GM19035 (cell line): ENCODE measurements around the gene UNC5B.
"Not testable (repeated sequence)": the region's sequence is repeated elsewhere in the genome, so short reads cannot be mapped to it uniquely, and the experiment has no call there.

Experiments
- ATAC-seq: cut with Tn5 transposase; IDR thresholded peaks from one replicate; pipeline ENCODE4 v1.9.1; 2021; ENCODE audit not compliant: unreplicated experiment

Gene UNC5B

DNA sequence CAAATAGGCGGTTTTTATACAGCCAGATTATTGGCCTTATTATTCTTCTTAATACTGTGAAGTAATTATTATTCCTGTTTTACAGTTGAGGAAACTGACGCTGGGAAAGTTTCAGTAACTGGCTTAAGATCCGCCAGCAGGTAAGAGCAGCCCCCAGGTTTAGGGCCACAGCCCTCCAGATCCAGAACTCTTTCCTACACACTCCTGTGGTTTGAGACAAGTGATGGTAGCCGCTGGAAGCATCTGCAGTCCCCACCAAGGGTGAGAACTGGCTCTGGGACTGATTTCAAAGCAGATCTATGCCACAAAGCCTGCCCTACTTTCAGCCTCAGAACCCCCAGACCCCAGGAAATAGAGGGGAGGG is 3.0 kb upstream of the UNC5B start:
- ATAC-seq = no peak

DNA sequence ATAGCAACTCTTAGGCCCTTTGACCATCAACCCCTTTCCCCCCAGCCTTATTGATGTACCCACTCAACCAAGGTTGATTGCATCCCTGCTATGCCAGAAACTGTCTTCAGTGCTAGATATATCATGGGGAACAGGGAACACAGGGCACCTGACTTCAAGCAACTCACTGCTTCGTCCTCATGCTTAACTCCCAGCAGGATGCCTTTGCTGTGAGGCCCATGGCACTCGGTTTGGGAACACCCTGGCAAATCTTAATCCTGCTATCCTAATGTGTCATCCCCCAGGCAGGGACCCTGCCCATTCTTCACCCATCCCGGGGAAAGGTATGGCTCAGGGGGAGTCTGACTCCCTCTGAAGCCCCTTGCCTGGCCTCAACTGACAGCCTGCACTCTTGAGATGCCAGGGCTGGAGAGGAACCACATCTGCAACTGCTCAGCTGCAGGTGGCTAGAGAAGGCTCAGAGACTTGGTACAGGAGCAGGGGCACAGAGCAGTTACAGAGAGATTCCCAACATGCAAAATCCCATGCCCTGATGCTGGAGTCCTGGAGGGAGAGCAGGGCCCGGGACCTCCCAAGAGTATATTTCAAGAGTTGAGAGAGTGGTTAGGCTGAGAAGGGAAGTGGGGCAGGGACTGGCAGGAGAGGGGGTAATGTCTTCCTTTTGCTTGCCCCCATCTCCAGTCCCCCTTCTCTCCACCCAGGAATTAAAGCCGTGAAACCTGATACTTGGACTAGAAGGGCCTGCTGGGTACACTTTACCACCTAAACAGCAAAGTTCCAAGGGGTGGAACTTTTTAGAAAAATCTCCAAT is 2.4 kb upstream of the UNC5B start:
- no peak for ATAC-seq

DNA sequence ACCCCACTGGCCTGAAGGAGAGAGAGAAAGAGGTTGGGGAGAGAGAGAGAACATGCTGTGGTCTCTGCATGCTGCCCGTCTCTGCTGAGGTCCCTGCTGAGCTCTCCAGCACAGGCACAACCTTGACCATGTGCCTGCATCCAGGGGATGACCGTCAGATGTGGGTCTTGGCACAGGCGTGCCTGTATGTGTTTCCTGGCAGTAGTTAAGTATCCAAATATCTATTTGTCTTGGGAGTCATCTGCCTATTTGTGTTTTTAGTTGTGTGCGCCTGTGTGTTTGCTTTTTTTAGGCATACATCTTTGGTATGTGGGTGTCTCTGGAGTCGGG is 1.9 kb upstream of the UNC5B start:
- ATAC-seq = no peak

DNA sequence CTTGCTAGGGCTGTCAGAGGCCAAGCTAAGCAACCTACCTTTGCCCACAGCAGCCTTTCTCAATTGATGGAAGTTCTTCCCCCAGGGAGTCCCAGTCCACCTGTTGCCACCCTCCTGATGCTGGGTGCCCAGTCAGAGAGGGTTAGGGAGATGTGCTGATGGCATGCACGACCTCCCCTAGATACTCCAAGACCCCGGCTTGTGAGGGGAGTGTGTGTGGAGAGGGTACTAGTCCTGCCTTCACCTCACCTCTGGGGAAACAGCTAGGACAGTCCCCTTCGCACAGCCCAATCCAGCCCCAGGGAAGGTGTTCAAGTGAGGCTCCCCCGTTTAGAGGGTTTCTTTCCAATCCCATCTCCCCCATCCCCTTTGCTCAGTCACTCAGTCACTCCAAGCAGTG is 1.3 kb upstream of the UNC5B start:
- ATAC-seq = no peak

DNA sequence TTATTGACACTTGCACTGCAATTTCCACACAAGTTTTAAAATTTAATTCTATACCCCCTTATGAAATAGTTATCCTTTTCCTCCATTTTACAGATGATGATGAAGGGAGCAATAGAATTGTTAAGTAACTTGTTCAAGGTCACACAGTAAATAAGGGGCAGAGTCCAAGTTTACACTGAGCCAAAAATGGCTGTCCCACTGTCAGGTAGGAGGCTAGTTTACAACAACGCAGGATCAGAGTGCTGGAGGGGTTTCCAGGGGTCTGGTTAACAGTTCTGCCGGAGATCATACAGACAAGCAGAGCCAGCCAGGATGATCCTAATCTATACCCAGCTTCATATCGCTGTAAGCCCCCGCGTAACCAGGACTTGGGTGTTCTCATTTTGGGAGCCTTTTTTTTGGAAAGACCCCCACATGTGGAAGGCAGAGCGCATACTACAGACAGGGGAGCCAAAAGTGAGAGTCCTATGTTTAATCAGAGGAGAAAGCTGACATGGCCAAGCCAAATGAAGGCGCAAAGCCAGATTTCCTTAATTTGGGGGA is 524 bp upstream of the UNC5B start:
- no peak for ATAC-seq

DNA sequence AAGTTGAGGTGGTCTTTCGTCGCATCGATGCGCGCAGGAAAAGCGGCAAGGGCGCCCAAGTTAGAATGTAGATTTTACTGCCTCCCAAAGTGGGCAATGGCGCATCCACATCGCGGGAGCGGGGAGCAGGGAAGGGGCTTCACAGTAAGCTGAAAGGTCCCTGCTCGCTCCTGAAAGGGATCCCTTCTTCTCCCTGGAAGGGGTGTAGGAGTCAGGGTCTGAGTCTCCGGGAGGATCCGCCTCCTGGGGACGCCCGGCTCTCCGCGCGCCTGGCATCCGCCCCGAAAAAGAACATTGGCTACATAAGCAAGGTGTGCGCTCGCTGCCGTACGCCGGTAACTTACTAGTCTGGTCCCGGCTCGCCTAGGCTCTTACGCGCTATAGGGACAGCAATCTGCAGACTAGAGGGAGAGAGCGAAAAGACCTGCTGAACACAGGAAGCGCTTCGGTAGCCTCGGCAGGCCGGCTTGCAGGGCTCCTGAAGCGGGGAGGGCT is 804 bp downstream of the UNC5B start:
- no peak for ATAC-seq

DNA sequence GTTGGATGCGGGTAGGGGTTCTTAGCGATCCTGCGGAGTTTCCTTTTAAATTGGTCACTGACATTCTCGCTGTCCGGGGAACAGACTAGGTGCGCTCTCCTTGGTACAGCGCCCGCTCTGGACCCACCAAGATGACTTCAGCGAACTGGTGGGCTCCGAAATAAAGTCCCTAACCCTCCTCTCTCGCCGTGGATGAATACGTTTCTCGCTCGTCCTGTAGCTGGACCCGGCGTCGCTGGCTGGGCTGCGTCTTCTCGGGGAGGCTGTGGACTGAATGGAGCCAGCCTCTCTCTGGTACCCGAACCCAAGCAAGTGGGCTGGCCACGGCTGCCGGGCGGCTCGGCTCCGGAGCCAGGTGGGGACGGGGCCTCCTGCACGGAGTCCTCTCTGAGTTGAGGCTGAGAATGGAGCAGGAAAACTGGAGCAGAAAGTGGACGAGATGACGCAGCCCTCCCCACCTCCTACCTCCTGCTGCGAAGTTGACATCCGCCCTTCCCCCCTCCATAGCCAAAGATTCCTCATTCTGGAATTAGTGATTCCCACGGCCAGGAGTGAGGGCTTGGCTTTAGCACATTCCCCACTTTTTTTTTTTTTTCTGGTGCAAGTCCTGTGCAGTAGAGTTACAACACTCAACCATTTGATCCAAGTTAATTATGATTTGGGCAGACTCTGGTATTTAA is 1.5 kb downstream of the UNC5B start:
- ATAC-seq = no peak

DNA sequence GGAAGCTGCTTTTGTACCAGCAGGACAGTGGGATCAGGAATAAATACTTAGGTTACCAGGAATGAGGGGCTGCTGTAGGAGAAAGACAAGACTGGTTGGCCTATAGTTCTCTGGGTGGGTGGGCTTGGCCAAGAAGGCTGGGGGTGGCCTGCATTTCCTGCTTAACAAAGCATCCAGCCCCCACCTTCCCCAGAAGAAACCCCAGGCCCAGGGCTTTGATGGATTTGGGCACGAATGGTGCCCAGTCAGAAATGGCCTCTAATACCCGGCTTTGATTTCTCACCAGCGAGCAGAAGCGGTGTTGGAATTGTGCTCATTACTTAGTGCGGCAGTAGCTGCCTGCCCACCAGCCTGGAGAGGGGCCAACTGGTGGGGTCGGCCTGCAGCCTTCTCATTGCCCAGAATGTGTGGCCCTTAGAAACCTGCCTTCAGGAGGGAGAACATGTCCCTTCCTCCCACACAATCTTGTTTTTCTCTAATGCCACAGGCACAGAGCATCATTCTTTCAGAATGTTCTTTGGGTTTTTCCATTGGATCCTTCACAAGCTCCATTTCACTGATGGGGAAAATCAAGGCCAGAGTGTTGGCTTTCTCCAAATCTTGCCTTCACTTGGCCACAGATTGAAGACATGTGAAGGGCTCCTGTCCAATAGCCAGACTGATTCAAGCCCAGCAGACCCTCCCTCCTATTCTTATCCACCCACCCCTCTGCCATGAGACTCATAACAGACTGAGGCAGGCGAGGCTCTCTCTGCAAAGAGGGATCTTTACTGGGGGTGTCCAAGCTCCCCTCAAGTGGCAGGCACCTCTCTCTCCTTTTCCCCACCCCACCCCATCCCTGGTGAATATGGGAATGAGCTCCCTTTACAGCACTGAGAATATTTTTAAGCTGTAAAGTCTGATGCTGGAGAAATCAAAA is 2.5 kb downstream of the UNC5B start:
- ATAC-seq = no peak

DNA sequence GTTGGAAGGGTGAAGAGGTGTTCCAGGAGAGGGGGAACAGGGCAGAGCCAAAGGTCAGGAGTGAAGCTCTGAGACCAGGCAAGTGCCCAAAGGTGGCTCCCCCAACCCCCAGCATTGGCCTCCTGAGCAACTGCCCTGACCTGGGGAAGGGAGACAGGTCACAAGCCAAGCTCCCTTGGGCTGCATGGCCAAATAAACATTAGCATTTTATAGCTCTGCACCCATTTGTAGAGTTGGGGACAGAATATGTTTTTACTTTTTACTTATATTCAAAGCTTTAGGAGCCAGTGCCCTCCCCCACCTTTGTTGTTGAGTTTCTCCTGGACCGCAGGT is 4.0 kb downstream of the UNC5B start:
- no peak for ATAC-seq

DNA sequence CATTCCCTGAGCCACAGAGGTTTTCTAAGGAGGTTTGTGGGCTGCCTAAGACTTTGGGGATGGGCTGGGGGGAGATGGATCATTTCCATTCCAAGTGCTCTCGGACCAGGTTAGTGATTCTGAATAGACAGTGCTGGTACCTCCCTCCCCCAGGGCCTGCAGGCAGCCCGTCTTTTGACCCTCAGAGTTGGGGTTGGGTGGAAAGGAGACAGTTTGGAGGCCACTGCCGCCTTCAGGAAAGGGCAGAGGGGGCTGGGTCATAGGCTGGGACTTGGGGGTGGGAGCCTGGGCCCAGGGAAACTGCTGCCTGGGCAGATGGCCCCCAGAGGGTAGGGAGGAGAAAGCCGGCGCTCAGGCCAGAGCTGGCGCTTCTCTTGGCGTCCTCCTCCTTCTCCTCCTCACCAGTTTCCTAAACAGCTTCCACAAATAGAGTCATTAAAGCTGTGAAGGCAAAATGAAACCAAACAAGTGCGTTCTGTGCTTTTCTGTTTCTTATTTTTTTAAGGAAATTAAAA is 4.4 kb downstream of the UNC5B start:
- no peak for ATAC-seq

DNA sequence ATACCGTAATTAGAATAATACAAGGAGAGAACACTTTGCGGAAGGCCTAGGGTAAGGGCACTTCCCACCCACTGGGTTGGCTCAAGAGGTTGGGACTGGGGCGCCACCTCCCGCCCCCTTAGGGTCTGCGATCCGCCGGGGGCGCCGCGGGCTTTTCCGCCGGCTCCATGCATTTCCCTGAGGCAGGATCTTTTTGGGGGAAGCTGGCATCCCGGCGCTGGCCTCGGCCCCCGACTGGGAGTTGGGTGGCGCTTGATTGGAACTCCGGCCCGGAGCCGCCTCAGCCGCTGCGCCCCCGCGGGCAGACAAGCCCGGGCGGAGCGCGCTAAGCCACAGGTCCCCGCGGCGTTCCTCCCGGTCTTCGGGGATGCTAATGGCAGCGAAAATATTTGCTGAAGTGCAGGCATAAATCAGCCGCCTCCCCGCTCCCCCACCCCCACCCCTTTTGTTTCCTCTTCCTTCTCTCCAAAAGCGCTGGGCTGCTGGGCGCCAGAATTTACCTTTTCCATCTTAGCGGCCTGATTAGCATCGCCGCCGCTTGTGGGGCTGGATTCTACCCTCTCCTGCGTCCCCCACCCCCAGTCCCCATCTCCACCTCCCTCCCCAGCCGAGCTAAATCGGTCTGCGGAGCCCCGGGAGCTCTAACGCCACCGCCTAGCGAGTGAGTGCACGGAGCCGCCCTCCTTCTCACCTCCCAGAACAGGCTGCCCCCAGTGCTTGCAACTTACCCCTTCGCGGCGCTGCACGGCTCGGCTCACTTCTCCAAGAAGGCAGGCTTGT is 5.1 kb downstream of the UNC5B start:
- no peak for ATAC-seq

DNA sequence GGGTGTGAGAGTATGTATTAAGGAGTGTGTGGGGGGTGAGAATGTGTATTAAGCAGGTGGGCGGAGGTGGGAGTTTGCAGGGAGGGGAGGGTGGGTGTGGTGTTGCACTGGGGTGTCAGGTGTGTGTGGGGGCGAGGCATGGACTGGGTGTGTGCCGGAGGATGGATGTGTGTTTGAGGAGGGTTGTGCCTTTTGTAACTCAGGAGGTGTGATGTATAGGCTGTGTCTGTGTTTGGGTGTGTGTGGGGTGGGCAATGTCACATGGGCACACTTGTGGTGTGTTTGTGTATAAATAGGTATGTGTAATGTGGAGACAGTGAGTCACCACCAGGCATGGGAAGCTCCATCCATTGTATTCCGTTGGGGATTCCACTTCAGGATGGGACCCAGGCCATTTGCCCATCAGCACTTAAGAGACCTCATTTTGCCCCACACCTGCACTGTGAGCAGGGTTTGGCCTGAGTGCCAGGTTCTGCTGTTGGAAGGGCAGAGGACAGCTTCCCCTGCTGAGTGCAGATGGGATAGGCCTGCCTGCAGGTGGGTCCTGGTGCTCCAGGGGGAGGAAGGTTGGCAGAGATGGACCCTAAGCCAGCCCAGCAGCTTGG is 5.8 kb downstream of the UNC5B start:
- no peak for ATAC-seq

DNA sequence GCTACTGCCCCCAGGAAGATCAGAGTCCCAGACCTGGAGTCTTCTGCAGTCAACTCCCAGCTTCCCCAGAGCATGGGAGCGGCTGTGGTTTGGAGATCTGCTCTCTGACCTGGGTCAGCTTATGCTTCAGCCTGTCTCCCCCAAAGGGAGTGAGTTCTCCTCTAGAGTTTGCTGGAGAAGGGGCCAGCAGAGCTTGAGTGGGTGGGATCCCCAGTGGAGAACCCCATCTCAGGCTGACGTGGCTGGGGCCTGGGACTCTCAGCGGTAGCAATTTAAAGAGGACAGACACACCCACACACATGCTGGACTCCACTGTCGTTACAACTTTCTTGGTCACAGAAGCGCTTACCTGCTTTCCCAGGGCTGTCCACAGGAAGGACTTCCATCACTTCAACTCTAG is 6.3 kb downstream of the UNC5B start:
- no peak for ATAC-seq

DNA sequence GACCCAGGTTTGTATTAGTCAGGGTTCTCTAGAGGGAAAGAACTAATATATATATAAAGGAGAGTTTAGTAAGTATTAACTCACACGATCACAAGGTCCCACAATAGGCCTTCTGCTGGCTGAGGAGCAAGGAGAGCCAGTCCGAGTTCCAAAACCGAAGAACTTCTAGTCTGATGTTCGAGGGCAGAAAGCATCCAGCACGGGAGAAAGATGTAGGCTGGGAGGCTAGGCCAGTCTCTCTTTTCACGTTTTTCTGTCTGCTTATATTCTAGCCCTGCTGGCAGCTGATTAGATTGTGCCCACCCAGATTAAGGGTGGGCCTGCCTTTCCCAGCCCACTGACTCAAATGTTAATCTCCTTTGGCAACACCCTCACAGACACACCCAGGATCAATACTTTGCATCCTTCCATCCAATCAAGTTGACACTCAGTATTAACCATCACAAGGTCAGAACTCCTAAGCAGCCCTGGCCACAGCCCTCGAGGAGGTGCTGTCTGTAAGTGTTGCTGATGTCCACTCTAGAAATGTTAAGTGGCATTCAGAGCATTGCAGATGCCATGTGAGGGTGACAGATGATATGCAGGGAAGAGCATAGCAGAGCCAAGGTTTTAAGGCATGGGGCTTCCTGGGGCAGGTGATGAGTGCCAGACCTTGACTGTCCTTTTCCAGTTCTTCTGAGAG is 7.0 kb downstream of the UNC5B start:
- ATAC-seq = not testable (repeated sequence)

DNA sequence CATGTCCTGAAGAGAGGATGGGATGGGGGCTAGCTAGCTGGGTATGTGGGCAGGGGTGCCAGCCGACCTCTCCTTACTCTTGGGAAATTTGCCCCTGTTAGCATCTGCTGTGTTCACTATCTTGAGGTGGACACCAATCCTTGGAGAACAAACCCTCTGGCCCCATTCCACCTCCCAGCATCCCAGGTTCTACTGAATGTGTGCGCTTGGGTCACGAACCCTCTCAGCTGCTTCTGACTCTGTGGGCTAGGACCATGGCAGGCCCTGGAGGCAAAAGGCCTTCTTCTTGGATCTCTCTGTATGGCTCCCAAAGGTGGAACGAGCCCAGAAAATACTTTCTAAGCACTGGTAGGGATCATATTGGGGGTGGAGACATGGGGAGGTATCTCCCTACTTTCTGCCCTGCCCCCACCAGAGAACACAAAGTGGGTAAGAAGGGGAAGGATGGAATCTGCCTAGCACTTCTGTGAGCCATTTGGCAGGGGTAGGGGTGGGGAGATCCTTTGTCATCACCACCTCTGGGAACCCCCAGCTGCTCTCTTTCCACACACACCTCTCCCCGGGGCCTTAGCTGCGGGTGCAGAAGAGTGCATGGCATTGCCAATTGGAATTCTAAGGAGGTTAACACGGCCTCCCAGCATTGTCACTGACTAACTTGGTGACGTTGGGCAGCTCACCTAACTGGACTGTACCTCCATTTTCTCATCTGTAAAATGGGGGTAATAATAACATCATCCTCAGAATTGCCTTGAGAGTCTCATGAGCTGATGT is 7.7 kb downstream of the UNC5B start:
- no peak for ATAC-seq

DNA sequence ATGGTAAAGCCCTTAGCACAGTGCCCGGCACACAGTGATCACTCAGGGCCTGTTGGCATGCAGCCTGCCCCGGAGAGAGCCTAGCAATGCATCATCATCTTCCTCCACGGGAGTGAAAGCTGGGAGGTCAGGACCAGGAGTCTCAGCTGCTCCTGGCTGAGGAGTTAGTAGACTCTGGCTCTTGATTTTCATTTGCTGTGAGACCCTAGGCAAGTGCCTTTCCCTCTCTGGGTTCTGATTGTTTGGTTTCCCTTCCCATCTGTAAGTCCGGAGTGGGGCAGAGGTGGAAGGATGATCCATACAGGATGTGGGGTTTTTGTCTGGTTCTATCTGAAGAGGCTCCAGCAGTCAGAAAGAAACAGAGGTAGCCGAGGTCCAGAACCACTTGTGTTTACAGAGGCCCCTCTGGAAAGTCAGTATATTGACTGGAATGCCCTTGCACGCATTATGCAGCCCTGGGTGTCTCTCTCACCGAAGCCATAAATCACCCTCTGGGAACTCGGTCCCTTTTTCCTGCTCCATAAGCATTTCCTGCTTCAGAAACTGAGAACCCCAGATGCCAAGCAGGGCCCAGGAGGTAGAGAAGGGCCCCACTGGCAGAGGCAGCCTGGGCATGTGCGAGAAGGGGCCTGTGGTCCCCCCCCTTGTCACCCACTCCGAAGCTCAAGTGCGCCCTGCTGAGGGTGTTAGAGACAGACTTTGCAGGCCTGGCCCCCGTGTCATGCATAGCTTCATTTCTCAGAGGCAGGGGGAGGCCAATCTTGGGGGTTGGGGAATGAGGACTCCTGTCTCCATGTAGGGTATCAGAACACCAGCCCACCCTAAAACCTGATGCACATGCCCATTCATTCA is 8.5 kb downstream of the UNC5B start:
- ATAC-seq = no peak

DNA sequence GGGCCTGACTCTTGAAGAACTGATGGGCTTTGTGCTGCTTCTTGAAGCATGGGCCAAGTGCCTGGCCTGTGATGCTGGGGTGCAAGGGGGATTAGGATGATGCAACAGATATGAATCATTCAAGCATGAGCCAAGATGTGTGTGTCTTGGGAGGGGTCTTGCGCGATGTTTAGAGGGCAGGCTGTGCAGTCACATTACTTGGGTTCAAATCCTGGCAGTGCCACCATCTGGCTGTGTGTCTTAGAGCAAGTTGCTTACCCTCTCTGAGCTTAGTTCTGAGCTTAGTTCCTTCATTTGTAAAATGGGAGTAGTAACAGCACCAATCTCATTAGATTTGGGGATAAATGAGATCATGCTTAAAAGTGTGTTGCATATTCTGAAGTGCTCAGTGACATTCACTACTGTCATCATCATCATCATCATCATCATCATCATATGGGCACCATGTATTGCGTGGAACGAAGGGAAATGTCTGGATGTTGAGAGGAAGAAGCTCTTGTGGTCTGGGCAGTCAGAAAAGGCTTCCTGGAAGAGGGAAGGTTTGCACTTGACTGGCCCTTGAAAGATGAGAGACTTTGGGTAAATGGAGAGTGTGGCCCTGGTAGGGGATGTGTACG is 9.3 kb downstream of the UNC5B start:
- ATAC-seq = no peak
